Right forelimb (tissue), 1 donor: ENCODE data around the gene SSR3.

Source experiments
- DNase-seq: peaks from one replicate; pipeline ENCODE4 v3.0.0-alpha.2; 2018

Gene SSR3

GRCh38 chr3:156535162-156535627 lies 19.7 kb downstream of the SSR3 start:
- DNase-seq: peak; percentile 74

DNA sequence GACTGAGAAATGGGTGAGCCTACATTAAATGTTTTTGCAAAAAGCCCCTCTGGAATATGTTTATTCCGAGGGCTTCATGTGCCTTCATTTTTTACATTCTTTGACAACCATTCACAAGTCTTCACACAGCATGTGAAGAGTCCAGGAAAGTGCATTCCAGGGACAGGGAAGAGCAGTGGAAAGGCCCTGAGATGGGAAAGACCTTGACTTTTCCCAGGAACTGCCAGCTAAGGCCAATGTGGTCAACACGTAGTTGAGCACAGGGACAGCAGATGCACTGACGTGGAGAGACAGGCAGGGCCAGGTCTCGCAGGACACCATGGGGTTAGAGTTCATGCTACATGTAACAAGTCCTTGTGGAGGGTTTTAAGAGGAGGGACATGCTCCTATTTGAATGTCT lies 21.7 kb downstream of the SSR3 start:
- DNase-seq: no peak

GRCh38 chr3:156532730-156533129 lies 22.2 kb downstream of the SSR3 start:
- no peak for DNase-seq

- DNase-seq: no peak
Observed at GRCh38 chr3:156530980-156531379, 23.9 kb downstream of the SSR3 start.

DNA sequence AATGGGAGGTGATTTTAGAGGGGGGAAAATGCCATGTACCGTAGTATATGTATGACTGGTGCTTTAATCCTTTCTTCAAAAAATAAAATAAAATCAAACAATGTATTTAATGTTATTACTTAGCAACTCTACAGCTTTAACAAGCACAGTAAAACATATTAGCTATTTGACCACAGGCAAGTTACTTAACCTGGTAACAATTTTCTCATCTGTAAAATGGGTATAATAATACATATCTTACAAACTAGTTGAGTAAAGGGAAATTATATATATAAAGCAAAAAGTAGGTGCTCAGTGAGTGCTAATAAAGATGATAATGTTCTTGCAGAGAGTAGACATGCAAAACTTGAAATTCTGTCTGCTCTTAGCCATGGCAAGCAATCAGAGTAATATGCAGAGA lies 27.9 kb downstream of the SSR3 start:
- no peak for DNase-seq

GRCh38 chr3:156525808-156526207 lies 29.1 kb downstream of the SSR3 start:
- DNase-seq: no peak

GRCh38 chr3:156522673-156523072 lies 32.2 kb downstream of the SSR3 start:
- no peak for DNase-seq

DNA sequence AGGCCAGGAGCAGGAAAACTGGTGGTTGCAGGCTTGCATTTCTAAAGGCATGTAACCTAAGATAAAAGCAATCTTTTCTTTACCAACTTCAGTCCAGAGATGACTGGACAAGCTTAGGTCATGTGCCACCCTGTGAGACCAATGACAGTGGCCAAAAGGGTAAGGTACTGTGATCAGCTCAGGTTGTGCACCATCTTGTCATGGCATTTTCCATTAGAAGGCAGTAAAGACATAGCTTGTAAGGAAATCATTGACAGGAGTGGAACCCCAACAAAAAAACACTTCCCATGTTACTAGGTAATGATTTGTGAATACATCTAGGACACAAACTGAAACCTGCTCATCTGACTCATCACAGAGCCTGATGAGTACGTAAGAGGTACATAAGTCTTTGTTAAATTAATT lies 35.2 kb downstream of the SSR3 start:
- no peak for DNase-seq

DNA sequence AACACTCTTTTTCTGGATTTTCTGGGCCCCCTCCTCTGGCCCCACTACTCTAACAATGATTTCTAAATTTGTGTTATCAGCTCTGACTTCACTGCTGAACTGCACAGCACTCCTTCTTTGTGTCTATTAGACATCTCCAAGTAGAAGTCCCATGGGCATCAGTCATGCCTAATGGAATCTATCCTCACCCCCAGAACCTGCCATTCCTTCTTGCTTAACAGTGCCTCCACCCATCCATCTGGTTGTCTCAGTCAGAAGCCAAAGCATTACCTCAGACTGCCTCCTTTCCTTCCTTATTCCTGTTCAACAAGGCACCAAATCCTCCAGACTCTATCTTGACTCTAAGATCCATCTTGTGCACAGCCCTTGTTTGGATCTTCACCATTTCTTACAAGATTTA lies 36.2 kb downstream of the SSR3 start:
- DNase-seq: no peak

- DNase-seq: no peak
Observed at GRCh38 chr3:156516961-156517360, 38.0 kb downstream of the SSR3 start.

- no peak for DNase-seq
Observed at GRCh38 chr3:156516284-156516683, 38.6 kb downstream of the SSR3 start.

DNA sequence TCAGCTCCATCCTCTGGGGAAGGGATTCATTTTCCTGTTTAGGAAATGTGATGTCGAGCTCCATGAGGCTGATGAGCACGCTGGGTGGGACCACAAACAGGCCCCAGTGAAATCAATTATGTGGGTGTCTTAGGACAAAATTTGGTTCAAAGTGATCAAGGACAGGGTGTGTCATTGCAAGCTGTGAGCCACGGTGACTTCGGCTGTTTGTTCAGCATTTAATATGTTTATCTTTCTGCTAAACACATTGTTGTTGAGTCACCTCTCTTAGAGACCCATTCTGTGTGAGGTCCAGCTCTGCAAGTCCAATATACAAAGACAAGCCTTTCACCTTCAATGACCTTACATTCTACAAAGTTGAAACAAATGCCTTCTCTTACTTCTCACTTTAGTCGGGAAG lies 41.3 kb downstream of the SSR3 start:
- DNase-seq: no peak

- DNase-seq: no peak
Observed at GRCh38 chr3:156511987-156512677, 42.8 kb downstream of the SSR3 start.

GRCh38 chr3:156509189-156510174 lies 45.4 kb downstream of the SSR3 start:
- no peak for DNase-seq

GRCh38 chr3:156507285-156507684 lies 47.6 kb downstream of the SSR3 start:
- DNase-seq: no peak

DNA sequence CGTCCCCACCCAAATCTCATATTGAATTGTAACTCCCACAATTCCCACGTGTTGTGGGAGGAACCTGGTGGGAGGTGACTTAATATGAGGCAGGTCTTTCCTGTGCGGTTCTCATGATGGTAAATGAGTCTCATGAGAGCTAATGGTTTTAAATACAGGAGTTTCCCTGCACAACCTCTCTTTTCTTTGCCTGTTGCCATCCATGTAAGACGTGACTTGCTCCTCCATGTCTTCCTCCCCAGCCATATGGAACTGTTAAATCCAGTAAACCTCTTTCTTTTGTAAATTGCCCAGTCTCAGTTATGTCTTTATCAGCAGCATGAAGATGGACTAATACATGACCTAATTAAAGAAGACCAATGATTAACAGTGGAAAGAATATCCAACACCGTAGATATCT lies 56.6 kb downstream of the SSR3 start:
- no peak for DNase-seq

- no peak for DNase-seq
Observed at GRCh38 chr3:156497326-156497725, 57.6 kb downstream of the SSR3 start.

- DNase-seq: no peak
Observed at GRCh38 chr3:156495816-156496215, 59.1 kb downstream of the SSR3 start.

- DNase-seq: no peak
Observed at GRCh38 chr3:156493887-156494286, 61.0 kb downstream of the SSR3 start.

DNA sequence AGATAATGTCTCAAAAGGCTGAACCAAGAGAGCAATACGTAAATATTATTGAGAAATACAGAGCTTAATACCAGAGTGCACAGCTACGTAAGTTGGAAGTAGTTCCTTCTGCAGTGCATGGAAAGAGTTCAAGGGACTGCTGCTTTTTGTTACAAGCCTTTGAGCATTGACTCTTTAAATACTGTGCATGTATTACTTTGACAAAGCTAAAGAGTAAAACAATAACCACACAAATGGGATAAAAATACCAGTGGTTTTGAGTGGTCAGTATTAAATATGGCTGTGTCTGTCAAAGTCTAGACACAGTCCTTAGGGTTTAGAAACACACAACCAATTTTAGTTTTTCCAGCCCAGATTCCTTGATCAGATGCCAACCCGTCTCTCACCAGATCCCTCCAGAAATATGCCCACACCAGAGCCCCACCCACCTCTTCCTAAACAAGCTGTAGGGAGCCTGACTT lies 62.1 kb downstream of the SSR3 start:
- no peak for DNase-seq

DNA sequence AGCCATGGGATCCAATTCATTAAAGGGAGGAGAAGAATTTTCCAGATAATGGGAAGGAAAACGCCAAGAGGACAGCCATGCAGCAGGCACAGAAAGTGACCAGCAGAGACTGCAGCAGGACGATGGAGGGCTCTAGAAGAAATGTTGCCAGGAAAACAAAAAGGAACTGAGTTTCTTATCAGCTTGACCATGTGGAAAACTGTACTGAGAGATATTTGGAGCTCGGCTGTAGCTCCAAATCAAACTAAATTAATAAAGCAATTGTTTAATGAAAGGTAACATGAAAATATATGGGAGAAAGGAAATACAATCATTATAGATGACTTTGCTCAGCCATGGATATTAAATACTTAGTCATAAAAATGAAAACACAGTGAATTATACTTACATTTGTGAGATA lies 63.7 kb downstream of the SSR3 start:
- no peak for DNase-seq
